Pancreas (tissue), 10 donors: ENCODE data around the gene DDI2. TPM values are rescaled to one million over a fixed set of nuclear protein-coding genes. Genes with fewer than 3 reads are reported as not detected.

Source experiments
- ATAC-seq, 4 donors: fragments of 200-7000 bp; cut with Tn5 transposase; one replicate each; pipeline versions ENCODE4 v1.8.0 to v1.9.1; 2020; ENCODE audit warnings: mild to moderate bottlenecking in 4 of 4, moderate library complexity in 4 of 4
- DNase-seq, 6 donors: peaks; one replicate each; pipeline ENCODE4 v3.0.0-alpha.2; 2020
- FAIRE-seq: peaks from 2 replicates; lab custom pipeline; 2012; peaks lifted over from hg19 to GRCh38; lab: Jason Lieb, UNC
- H3K27ac ChIP-seq, 4 donors: fragments of 200-600 bp; sonication (generic); 1 replicate in 3 of 4; 2 replicates in 1 of 4; pipeline versions ENCODE4 v1.5.0 to v1.8.0; 2020
- H3K27me3 ChIP-seq, 4 donors: fragments of 200-600 bp; one replicate each; pipeline ENCODE4 v1.8.0; 2021
- H3K36me3 ChIP-seq, 3 donors: fragments of 200-600 bp; sonication (generic) in 1 of 3; one replicate each; pipeline versions ENCODE4 v1.5.0 to v1.8.0; 2020 to 2021
- H3K4me1 ChIP-seq, 3 donors: fragments of 200-600 bp; one replicate each; pipeline ENCODE4 v1.8.0; 2021
- H3K4me3 ChIP-seq, 4 donors: fragments of 200-600 bp; sonication (generic) in 2 of 4; one replicate each; pipeline versions ENCODE4 v1.5.0 to v1.8.0; 2020 to 2021
- H3K9me3 ChIP-seq, 4 donors: fragments of 200-600 bp; one replicate each; pipeline ENCODE4 v1.8.0; 2021
- CTCF ChIP-seq, 4 donors: fragments of 200-600 bp; sonication (generic) in 3 of 4; IDR thresholded peaks; one replicate each; pipeline versions ENCODE4 v1.5.0 to v1.8.0; 2021; ENCODE audit warnings: antibody characterized with exemption in 4 of 4
- WGBS, 2 donors: extraction: QIAGEN DNeasy Blood & Tissue Kit; methylation state at CpG; one replicate each; pipeline ENCODE4 v1.1.7; 2013; 5-methylcytosine and 5-hydroxymethylcytosine counted together
- intact Hi-C, 3 donors: fragments of 100-400 bp; cut with DNase I; formaldehyde crosslinking; loops; one replicate each; pipeline versions ENCODE4 v1.11.1 to v1.14.2; 2022
- polyA plus RNA-seq, 2 donors: library from polyadenylated mRNA; stranded (reverse); fragments of 200-250 nt; gene quantifications; one replicate each; pipeline ENCODE4 v1.2.3, GENCODE V29; 2013
- total RNA-seq, 6 donors: library from RNA; stranded (reverse); fragmentation: NEBNext Ultra II Directional in 4 of 6; extraction: Animal tissue kit (Norgen Biotek cat#: 25700) in 4 of 6; gene quantifications; one replicate each; pipeline versions ENCODE4 v1.2.1 to v1.2.4, GENCODE V29; 2021 to 2023
- donor health status: healthy with polysubstance abuse.
- donor health status: DM: no; HTN: no; CAD: no; lungs with moderate emphysema.
- donor health status: DM: no; HTN: no; CAD: no.
- donor health status: control.
- donor health status: control.
- donor health status: Bipolar disorder and iron deficiency.
- donor health status: DM: yes; HTN: yes; CAD: no.
- donor health status: DM: no; HTN: no; CAD: no.
- donor health status: DM: no; HTN: no; CAD: no.
- donor health status: DM: yes; HTN: yes; CAD: no.

The DDI2 gene
- total and polyA plus RNA-seq, 8 donors: 4.7 to 17.8 (median 15.3) TPM

- DNase-seq (no peak), ATAC-seq (no peak), FAIRE-seq (no peak)
- WGBS, 2 donors: 76 to 77% methylated on average over 12 of the region's 12 CpGs
- TF ChIP-seq CTCF (IDR thresholded peaks at IDR 0.05): no peak
- H3K9me3 ChIP-seq: no peaks in the 10 kb centered on the region
- intact Hi-C loops: no loop called here
- H3K27me3 ChIP-seq: no peaks in the 10 kb centered on the region
- no peak overlapping the region for H3K27ac ChIP-seq
- no peak overlapping the region for H3K4me3 ChIP-seq
- no peaks in the 10 kb centered on the region for H3K36me3 ChIP-seq
- no peaks in the 10 kb centered on the region for H3K4me1 ChIP-seq
These were observed 57.3 kb downstream of the DDI2 start for GRCh38 chr1:15674386-15675159.

GRCh38 chr1:15676010-15676409 is 58.8 kb downstream of the DDI2 start:
- FAIRE-seq (no peak), ATAC-seq (peak in 2 of 4 donors; percentile 32 to 44), DNase-seq (no peak)
- no peak overlapping the region for H3K27ac ChIP-seq
- H3K36me3 ChIP-seq: no peaks in the 10 kb centered on the region
- intact Hi-C loops: no loop called here
- no peaks in the 10 kb centered on the region for H3K4me1 ChIP-seq
- H3K9me3 ChIP-seq: no peaks in the 10 kb centered on the region
- no peak overlapping the region for H3K4me3 ChIP-seq
- no peaks in the 10 kb centered on the region for H3K27me3 ChIP-seq
- TF ChIP-seq CTCF (IDR thresholded peaks at IDR 0.05): no peak
- 38 to 50% methylated on average over 2 of the region's 2 CpGs for WGBS, 2 donors

GRCh38 chr1:15676688-15677661 is 59.7 kb downstream of the DDI2 start:
- TF ChIP-seq CTCF (IDR thresholded peaks at IDR 0.05): no peak
- Histone ChIP-seq H3K4me1 (no peaks in the 10 kb centered on the region), H3K27me3 (no peaks in the 10 kb centered on the region), H3K27ac (no peak overlapping the region), H3K36me3 (no peaks in the 10 kb centered on the region), H3K9me3 (no peaks in the 10 kb centered on the region), H3K4me3 (no peak overlapping the region)
- DNase-seq (no peak), FAIRE-seq (no peak), ATAC-seq (no peak)
- intact Hi-C loops: no loop called here
- 88 to 93% methylated on average over 6 of the region's 6 CpGs for WGBS, 2 donors

- 68 to 89% methylated on average over 1 of the region's 1 CpG for WGBS, 2 donors
- FAIRE-seq (no peak), ATAC-seq (peak in 1 of 4 donors; percentile 34)
These were observed 61.3 kb downstream of the DDI2 start for GRCh38 chr1:15678578-15678977.

More at GRCh38 chr1:15678578-15678977, 61.3 kb downstream of the DDI2 start:
- TF ChIP-seq CTCF (IDR thresholded peaks at IDR 0.05): no peak
- no peak for DNase-seq
- Histone ChIP-seq H3K4me1 (no peaks in the 10 kb centered on the region), H3K9me3 (no peaks in the 10 kb centered on the region), H3K27me3 (no peaks in the 10 kb centered on the region), H3K27ac (no peak overlapping the region), H3K36me3 (no peaks in the 10 kb centered on the region), H3K4me3 (no peak overlapping the region)
- intact Hi-C loops: no loop called here
